ENCODE results near the gene BMPR1B.

BMPR1B gene

GRCh38 chr4:94852616-94853015 lies 94.9 kb downstream of the BMPR1B start:
- no peak overlapping the region for H3K4me3 ChIP-seq (ENCODE audit: low read length)
- no peaks in the 10 kb centered on the region for H3K36me3 ChIP-seq (ENCODE audit: control insufficient read depth, low read length)
- H3K4me2 ChIP-seq (ENCODE audit: low read length) = no peak overlapping the region
- no peaks in the 10 kb centered on the region for H3F3A ChIP-seq (ENCODE audit: control insufficient read depth, insufficient read depth)
- TF ChIP-seq CTCF (IDR thresholded peaks at IDR 0.05; ENCODE audit: low read depth, low read length, poor library complexity, severe bottlenecking) (no peak), EZH2phosphoT487 (IDR thresholded peaks at IDR 0.05; ENCODE audit: borderline replicate concordance, low read length) (no peak)
- no peaks in the 10 kb centered on the region for H3K9me2 ChIP-seq (replicated peaks; ENCODE audit: control insufficient read depth, low read length)
- H3K4me1 ChIP-seq (ENCODE audit: control insufficient read depth, low read length) = no peaks in the 10 kb centered on the region
- H3K27me3 ChIP-seq (ENCODE audit: control insufficient read depth, low read length) = no peaks in the 10 kb centered on the region
- no peaks in the 10 kb centered on the region for H4K20me1 ChIP-seq (ENCODE audit: control insufficient read depth, insufficient read depth, low read depth, low read length)
- H3K9me3 ChIP-seq (ENCODE audit: control insufficient read depth, insufficient read depth, low read length) = no peaks in the 10 kb centered on the region
- H3K27ac ChIP-seq (ENCODE audit: low read depth, low read length) = no peak overlapping the region
- no peaks in the 10 kb centered on the region for H3K79me2 ChIP-seq (ENCODE audit: control insufficient read depth, low read length)

GRCh38 chr4:94856030-94856429 lies 98.3 kb downstream of the BMPR1B start:
- no peak overlapping the region for H3K27ac ChIP-seq (ENCODE audit: low read depth, low read length)
- no peaks in the 10 kb centered on the region for H4K20me1 ChIP-seq (ENCODE audit: control insufficient read depth, insufficient read depth, low read depth, low read length)
- H3K9me2 ChIP-seq (replicated peaks; ENCODE audit: control insufficient read depth, low read length) = no peaks in the 10 kb centered on the region
- H3K79me2 ChIP-seq (ENCODE audit: control insufficient read depth, low read length) = no peaks in the 10 kb centered on the region
- TF ChIP-seq EZH2phosphoT487 (IDR thresholded peaks at IDR 0.05; ENCODE audit: borderline replicate concordance, low read length) (no peak), CTCF (IDR thresholded peaks at IDR 0.05; ENCODE audit: low read depth, low read length, poor library complexity, severe bottlenecking) (no peak)
- H3K27me3 ChIP-seq (ENCODE audit: control insufficient read depth, low read length) = no peaks in the 10 kb centered on the region
- no peak overlapping the region for H3K4me2 ChIP-seq (ENCODE audit: low read length)
- no peaks in the 10 kb centered on the region for H3K36me3 ChIP-seq (ENCODE audit: control insufficient read depth, low read length)
- H3K9me3 ChIP-seq (ENCODE audit: control insufficient read depth, insufficient read depth, low read length) = no peaks in the 10 kb centered on the region
- no peaks in the 10 kb centered on the region for H3K4me1 ChIP-seq (ENCODE audit: control insufficient read depth, low read length)
- H3K4me3 ChIP-seq (ENCODE audit: low read length) = no peak overlapping the region
- no peaks in the 10 kb centered on the region for H3F3A ChIP-seq (ENCODE audit: control insufficient read depth, insufficient read depth)

GRCh38 chr4:94870146-94870545 lies 112.4 kb downstream of the BMPR1B start:
- no peaks in the 10 kb centered on the region for H3K36me3 ChIP-seq (ENCODE audit: control insufficient read depth, low read length)
- H3K27ac ChIP-seq (ENCODE audit: low read depth, low read length) = no peak overlapping the region
- H3K4me1 ChIP-seq (ENCODE audit: control insufficient read depth, low read length) = no peaks in the 10 kb centered on the region
- H3K79me2 ChIP-seq (ENCODE audit: control insufficient read depth, low read length) = no peaks in the 10 kb centered on the region
- H4K20me1 ChIP-seq (ENCODE audit: control insufficient read depth, insufficient read depth, low read depth, low read length) = no peaks in the 10 kb centered on the region
- H3K4me2 ChIP-seq (ENCODE audit: low read length) = no peak overlapping the region
- H3K9me2 ChIP-seq (replicated peaks; ENCODE audit: control insufficient read depth, low read length) = no peaks in the 10 kb centered on the region
- no peaks in the 10 kb centered on the region for H3K9me3 ChIP-seq (ENCODE audit: control insufficient read depth, insufficient read depth, low read length)
- H3F3A ChIP-seq (ENCODE audit: control insufficient read depth, insufficient read depth) = no peaks in the 10 kb centered on the region
- no peaks in the 10 kb centered on the region for H3K27me3 ChIP-seq (ENCODE audit: control insufficient read depth, low read length)
- TF ChIP-seq CTCF (IDR thresholded peaks at IDR 0.05; ENCODE audit: low read depth, low read length, poor library complexity, severe bottlenecking) = no peak
- no peak for TF ChIP-seq EZH2phosphoT487 (IDR thresholded peaks at IDR 0.05; ENCODE audit: borderline replicate concordance, low read length)
- no peak overlapping the region for H3K4me3 ChIP-seq (ENCODE audit: low read length)

Measured in DOHH2 (cell line).